Smooth muscle cell (in vitro differentiated cells): ENCODE data around the gene ARL6IP4. TPM values are rescaled to one million over a fixed set of nuclear protein-coding genes. Genes with fewer than 3 reads are reported as not detected.

ENCODE experiments used
- DNase-seq: peaks from one replicate; lab custom pipeline; 2025; ENCODE audit not compliant: unreplicated experiment; lab: John Stamatoyannopoulos, UW
- H2AFZ ChIP-seq: fragments of 200-600 bp; sonication (generic); 2 replicates; pipeline ENCODE4 v1.6.0; 2016; ENCODE audit warnings: antibody characterized with exemption, low read depth, mild to moderate bottlenecking
- H3F3A ChIP-seq: fragments of 200-600 bp; sonication (generic); 2 replicates; pipeline ENCODE4 v1.6.0; 2017; ENCODE audit warnings: antibody characterized with exemption, low read depth
- H3K27ac ChIP-seq: fragments of 200-600 bp; sonication (generic); 2 replicates; pipeline ENCODE4 v1.5.1; 2016; ENCODE audit warnings: low read depth, mild to moderate bottlenecking
- H3K27me3 ChIP-seq: fragments of 200-600 bp; sonication (generic); 2 replicates; pipeline ENCODE4 v1.6.1; 2016; ENCODE audit warnings: low read depth, mild to moderate bottlenecking
- H3K36me3 ChIP-seq: fragments of 200-600 bp; sonication (generic); 2 replicates; pipeline ENCODE4 v1.5.1; 2016; ENCODE audit warnings: low read depth
- H3K4me1 ChIP-seq: fragments of 200-600 bp; sonication (generic); 2 replicates; pipeline ENCODE4 v1.5.1; 2016; ENCODE audit warnings: low read depth
- H3K4me2 ChIP-seq: fragments of 200-600 bp; sonication (generic); 2 replicates; pipeline ENCODE4 v1.6.0; 2016; ENCODE audit warnings: mild to moderate bottlenecking
- H3K4me3 ChIP-seq: fragments of 200-600 bp; sonication (generic); 2 replicates; pipeline ENCODE4 v1.5.1; 2016; ENCODE audit warnings: mild to moderate bottlenecking
- H3K79me2 ChIP-seq: fragments of 200-600 bp; sonication (generic); 2 replicates; pipeline ENCODE4 v1.6.0; 2016; ENCODE audit warnings: low read depth, mild to moderate bottlenecking
- H3K9ac ChIP-seq: fragments of 200-600 bp; sonication (generic); 2 replicates; pipeline ENCODE4 v1.6.0; 2016; ENCODE audit warnings: low read depth
- H3K9me3 ChIP-seq: fragments of 200-600 bp; sonication (generic); replicated peaks from 2 replicates; pipeline ENCODE4 v1.5.1; 2016; ENCODE audit warnings: low read depth
- H4K20me1 ChIP-seq: fragments of 200-600 bp; sonication (generic); 2 replicates; pipeline ENCODE4 v1.6.0; 2016; ENCODE audit warnings: low read depth
- CTCF ChIP-seq: fragments of 200-600 bp; sonication (generic); IDR thresholded peaks from 2 replicates; pipeline ENCODE4 v1.5.1; 2017; ENCODE audit warnings: borderline replicate concordance, mild to moderate bottlenecking, antibody characterized with exemption; ENCODE audit not compliant: insufficient read depth, poor library complexity, severe bottlenecking
- WGBS: methylation state at CpG from one replicate; pipeline ENCODE4 v1.1.7; 2016; ENCODE audit warnings: low lambda C conversion rate; 5-methylcytosine and 5-hydroxymethylcytosine counted together
- polyA plus RNA-seq: library from polyadenylated mRNA; unstranded; fragments of >200 nt; fragmentation: Nextera tagmentation; extraction: Ambion mirVana; gene quantifications from 2 replicates; pipeline ENCODE4 v1.2.1, GENCODE V29; 2016
- total RNA-seq: library from RNA; depleted of rRNA; stranded (reverse); fragments of >200 nt; gene quantifications from 2 replicates; pipeline ENCODE4 v1.2.3, GENCODE V29; 2014

The ARL6IP4 gene
- total and polyA plus RNA-seq, 2 experiments from 2014 or later: 89.3 to 290 TPM

GRCh38 chr12:122989874-122990419, 9.5 kb downstream of the ARL6IP4 start:
- Histone ChIP-seq H3K4me1 (no peaks in the 10 kb centered on the region), H3F3A (no peaks in the 10 kb centered on the region), H2AFZ (no peak overlapping the region), H3K9me3 (no peaks in the 10 kb centered on the region), H3K4me2 (no peak overlapping the region), H3K27me3 (no peaks in the 10 kb centered on the region), H3K9ac (no peak overlapping the region), H3K36me3 (no peaks in the 10 kb centered on the region), H4K20me1 (no peaks in the 10 kb centered on the region), H3K27ac (no peak overlapping the region), H3K79me2 (no peaks in the 10 kb centered on the region), H3K4me3 (no peak overlapping the region)
- 95% methylated on average over 12 of the region's 22 CpGs for WGBS
- TF ChIP-seq CTCF: no peak
- no peak for DNase-seq

GRCh38 chr12:122990561-122990960, 10.1 kb downstream of the ARL6IP4 start:
- 97% methylated on average over 13 of the region's 13 CpGs for WGBS
- H3K4me2 ChIP-seq: no peak overlapping the region
- no peak overlapping the region for H2AFZ ChIP-seq

GRCh38 chr12:122990961-122991622, 10.6 kb downstream of the ARL6IP4 start:
- Histone ChIP-seq H4K20me1 (no peaks in the 10 kb centered on the region), H3K79me2 (no peaks in the 10 kb centered on the region), H3K4me3 (no peak overlapping the region), H3K9ac (no peak overlapping the region), H3F3A (no peaks in the 10 kb centered on the region), H3K27ac (no peak overlapping the region), H3K4me1 (no peaks in the 10 kb centered on the region), H3K9me3 (no peaks in the 10 kb centered on the region), H3K4me2 (no peak overlapping the region), H2AFZ (no peak overlapping the region), H3K36me3 (no peaks in the 10 kb centered on the region), H3K27me3 (no peaks in the 10 kb centered on the region)
- DNase-seq: no peak
- TF ChIP-seq CTCF: no peak
- 95% methylated on average over 13 of the region's 13 CpGs for WGBS

More at GRCh38 chr12:122990561-122990960, 10.1 kb downstream of the ARL6IP4 start:
- Histone ChIP-seq H3F3A (no peaks in the 10 kb centered on the region), H3K4me1 (no peaks in the 10 kb centered on the region), H3K27me3 (no peaks in the 10 kb centered on the region), H3K9ac (no peak overlapping the region), H3K79me2 (no peaks in the 10 kb centered on the region), H3K4me3 (no peak overlapping the region), H4K20me1 (no peaks in the 10 kb centered on the region), H3K27ac (no peak overlapping the region), H3K9me3 (no peaks in the 10 kb centered on the region), H3K36me3 (no peaks in the 10 kb centered on the region)
- DNase-seq: no peak
- no peak for TF ChIP-seq CTCF

- Histone ChIP-seq H2AFZ (no peak overlapping the region), H3K27me3 (no peaks in the 10 kb centered on the region), H3K9me3 (no peaks in the 10 kb centered on the region), H3K79me2 (no peaks in the 10 kb centered on the region), H3K27ac (no peak overlapping the region), H4K20me1 (no peaks in the 10 kb centered on the region), H3F3A (no peaks in the 10 kb centered on the region), H3K4me2 (no peak overlapping the region), H3K4me3 (no peak overlapping the region), H3K36me3 (no peaks in the 10 kb centered on the region), H3K9ac (no peak overlapping the region), H3K4me1 (no peaks in the 10 kb centered on the region)
- 89% methylated on average over 26 of the region's 27 CpGs for WGBS
- TF ChIP-seq CTCF: no peak
- DNase-seq: no peak
Observed at GRCh38 chr12:122991623-122992275, 11.3 kb downstream of the ARL6IP4 start.
